Peyer's patch (tissue), 4 donors: ENCODE results near the gene WWOX. TPM values are rescaled to one million over a fixed set of nuclear protein-coding genes. Genes with fewer than 3 reads are reported as not detected.

Source experiments
- DNase-seq, 3 donors: peaks; one replicate each; pipeline ENCODE4 v3.0.0-alpha.2; 2017 to 2019
- H3K27ac ChIP-seq, 4 donors: fragments of 200-600 bp; sonication (generic); one replicate each; pipeline ENCODE4 v1.5.1; 2016 to 2019
- H3K27me3 ChIP-seq, 2 donors: fragments of 200-600 bp; sonication (generic); one replicate each; pipeline ENCODE4 v1.5.1; 2019
- H3K36me3 ChIP-seq, 3 donors: fragments of 200-600 bp; sonication (generic); one replicate each; pipeline ENCODE4 v1.5.1; 2016 to 2019
- H3K4me1 ChIP-seq, 4 donors: fragments of 200-600 bp; sonication (generic); one replicate each; pipeline ENCODE4 v1.5.1; 2016 to 2019
- H3K4me3 ChIP-seq, 4 donors: fragments of 200-600 bp; sonication (generic); 1 replicate in 3 of 4; 2 replicates in 1 of 4; pipeline ENCODE4 v1.5.1; 2016 to 2019; ENCODE audit warnings: mild to moderate bottlenecking in 1 of 4
- H3K9me3 ChIP-seq, 4 donors: fragments of 200-600 bp; sonication (generic); one replicate each; pipeline ENCODE4 v1.5.1; 2016 to 2019; ENCODE audit warnings: mild to moderate bottlenecking in 1 of 4
- POLR2A ChIP-seq, 2 donors: fragments of 450-650 bp; IDR thresholded peaks; one replicate each; pipeline ENCODE4 v1.5.1; 2017; ENCODE audit warnings: antibody characterized with exemption in 2 of 2, mild to moderate bottlenecking in 2 of 2, moderate library complexity in 2 of 2
- total RNA-seq, 4 donors: library from RNA; depleted of rRNA; stranded (reverse); fragments of >200 nt; gene quantifications; one replicate each; pipeline ENCODE4 v1.1.0, GENCODE V29; 2016
- TF ChIP-seq, protein P1 (sequence below), 6 experiments: fragments of 450-650 bp in 4 of 6; fragments of 200-600 bp in 2 of 6; sonication (generic) in 1 of 6; IDR thresholded peaks; one replicate each; pipeline ENCODE4 v1.5.1; 2017 to 2019; ENCODE audit warnings: antibody characterized with exemption in 6 of 6, mild to moderate bottlenecking in 3 of 6, moderate library complexity in 1 of 6

The WWOX gene
- total RNA-seq, 4 donors from 2014 or later = 17.3 to 197 (median 57.5) TPM

DNA sequence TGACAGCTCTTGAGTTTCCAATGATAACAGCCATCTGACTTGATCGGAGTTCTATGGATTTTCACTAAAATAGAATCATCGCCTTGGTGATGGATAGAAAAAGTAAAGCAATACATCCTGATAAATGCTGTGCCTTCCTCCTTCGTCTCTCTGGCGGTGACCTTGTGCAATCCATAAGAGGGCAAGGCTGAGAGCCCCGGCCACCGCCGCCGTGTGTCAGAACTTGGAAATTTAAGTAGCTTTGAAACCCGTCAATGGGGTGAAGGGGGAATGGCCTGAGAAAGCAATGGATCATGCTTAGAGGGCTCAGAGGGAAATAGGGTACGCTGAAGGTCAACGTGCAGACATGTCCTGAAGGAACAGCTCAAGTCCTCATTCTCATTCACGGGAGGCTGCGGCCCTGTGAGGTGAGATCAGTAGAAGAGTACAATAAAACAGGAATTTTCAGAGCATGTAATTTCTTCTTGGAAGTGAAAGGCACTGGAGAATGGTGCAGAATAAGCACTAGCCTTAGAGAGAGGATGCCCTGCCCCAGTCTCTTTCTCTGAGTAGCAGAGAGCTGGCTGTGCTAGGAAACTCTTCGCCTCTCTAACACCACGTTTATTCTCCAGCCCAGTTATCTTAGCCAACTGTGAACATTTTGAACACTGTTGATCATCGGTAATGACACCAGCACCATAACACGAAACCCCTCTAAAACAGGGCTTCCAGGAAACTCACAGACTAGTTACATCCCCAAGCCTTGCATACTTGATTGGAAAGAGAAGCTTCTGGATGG lies 573.5 kb downstream of the WWOX start:
- H3K4me3 ChIP-seq = no peak overlapping the region
- no peaks in the 10 kb centered on the region for H3K9me3 ChIP-seq
- no peak for DNase-seq
- no peaks in the 10 kb centered on the region for H3K4me1 ChIP-seq
- H3K36me3 ChIP-seq = no peaks in the 10 kb centered on the region
- H3K27me3 ChIP-seq = no peaks in the 10 kb centered on the region
- peak overlapping the region in 1 of 4 donors; percentile 12 for H3K27ac ChIP-seq
- TF ChIP-seq, protein P1, sequence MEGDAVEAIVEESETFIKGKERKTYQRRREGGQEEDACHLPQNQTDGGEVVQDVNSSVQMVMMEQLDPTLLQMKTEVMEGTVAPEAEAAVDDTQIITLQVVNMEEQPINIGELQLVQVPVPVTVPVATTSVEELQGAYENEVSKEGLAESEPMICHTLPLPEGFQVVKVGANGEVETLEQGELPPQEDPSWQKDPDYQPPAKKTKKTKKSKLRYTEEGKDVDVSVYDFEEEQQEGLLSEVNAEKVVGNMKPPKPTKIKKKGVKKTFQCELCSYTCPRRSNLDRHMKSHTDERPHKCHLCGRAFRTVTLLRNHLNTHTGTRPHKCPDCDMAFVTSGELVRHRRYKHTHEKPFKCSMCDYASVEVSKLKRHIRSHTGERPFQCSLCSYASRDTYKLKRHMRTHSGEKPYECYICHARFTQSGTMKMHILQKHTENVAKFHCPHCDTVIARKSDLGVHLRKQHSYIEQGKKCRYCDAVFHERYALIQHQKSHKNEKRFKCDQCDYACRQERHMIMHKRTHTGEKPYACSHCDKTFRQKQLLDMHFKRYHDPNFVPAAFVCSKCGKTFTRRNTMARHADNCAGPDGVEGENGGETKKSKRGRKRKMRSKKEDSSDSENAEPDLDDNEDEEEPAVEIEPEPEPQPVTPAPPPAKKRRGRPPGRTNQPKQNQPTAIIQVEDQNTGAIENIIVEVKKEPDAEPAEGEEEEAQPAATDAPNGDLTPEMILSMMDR (IDR thresholded peaks at IDR 0.05) = no peak
- no peak for TF ChIP-seq POLR2A (IDR thresholded peaks at IDR 0.05)

DNA sequence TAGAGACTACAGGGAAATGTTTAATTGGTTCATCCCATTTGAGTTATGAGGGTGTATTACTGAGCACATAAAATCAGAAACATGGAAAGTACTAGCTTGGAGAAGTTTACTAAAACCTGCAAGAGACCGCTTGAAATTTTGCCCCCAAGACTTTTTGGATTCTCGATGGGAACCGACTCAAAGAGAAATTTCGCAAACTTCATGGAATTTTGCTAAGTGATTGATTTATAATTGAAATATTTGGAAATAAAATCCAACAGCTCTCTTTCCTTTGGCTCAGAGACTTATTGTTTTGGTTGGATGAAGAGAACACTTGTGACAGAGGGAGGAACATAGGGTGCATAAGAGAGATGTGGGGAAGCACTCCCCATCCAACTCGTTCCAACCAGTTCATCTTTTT lies 574.4 kb downstream of the WWOX start:
- H3K36me3 ChIP-seq = no peaks in the 10 kb centered on the region
- no peak for TF ChIP-seq POLR2A (IDR thresholded peaks at IDR 0.05)
- TF ChIP-seq, protein P1 (IDR thresholded peaks at IDR 0.05) = no peak
- no peak overlapping the region for H3K4me3 ChIP-seq
- no peaks in the 10 kb centered on the region for H3K9me3 ChIP-seq
- no peak overlapping the region for H3K27ac ChIP-seq
- no peak for DNase-seq
- H3K27me3 ChIP-seq = no peaks in the 10 kb centered on the region
- no peaks in the 10 kb centered on the region for H3K4me1 ChIP-seq

DNA sequence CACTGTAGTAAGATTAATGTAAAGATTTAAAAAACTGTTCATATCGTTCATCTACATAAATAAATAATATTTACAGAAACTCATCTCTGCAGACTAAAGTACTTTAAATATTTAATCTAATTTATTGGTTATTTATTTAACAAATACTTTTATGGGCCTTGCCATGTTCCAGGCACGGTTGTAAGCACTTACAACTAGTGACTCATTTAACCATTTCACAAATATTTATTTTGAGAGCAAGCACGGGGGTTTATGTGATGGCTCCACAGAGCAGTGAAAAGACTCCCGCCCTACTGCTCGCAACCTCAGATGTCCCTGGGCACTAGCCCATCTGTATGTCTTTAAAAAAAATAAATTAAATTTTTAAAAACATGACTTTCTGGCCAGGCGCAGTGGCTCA lies 575.9 kb downstream of the WWOX start:
- no peaks in the 10 kb centered on the region for H3K27me3 ChIP-seq
- no peak overlapping the region for H3K4me3 ChIP-seq
- H3K9me3 ChIP-seq = no peaks in the 10 kb centered on the region
- DNase-seq = no peak
- H3K27ac ChIP-seq = no peak overlapping the region
- no peak for TF ChIP-seq POLR2A (IDR thresholded peaks at IDR 0.05)
- TF ChIP-seq, protein P1 (IDR thresholded peaks at IDR 0.05) = no peak
- no peaks in the 10 kb centered on the region for H3K4me1 ChIP-seq
- no peaks in the 10 kb centered on the region for H3K36me3 ChIP-seq

DNA sequence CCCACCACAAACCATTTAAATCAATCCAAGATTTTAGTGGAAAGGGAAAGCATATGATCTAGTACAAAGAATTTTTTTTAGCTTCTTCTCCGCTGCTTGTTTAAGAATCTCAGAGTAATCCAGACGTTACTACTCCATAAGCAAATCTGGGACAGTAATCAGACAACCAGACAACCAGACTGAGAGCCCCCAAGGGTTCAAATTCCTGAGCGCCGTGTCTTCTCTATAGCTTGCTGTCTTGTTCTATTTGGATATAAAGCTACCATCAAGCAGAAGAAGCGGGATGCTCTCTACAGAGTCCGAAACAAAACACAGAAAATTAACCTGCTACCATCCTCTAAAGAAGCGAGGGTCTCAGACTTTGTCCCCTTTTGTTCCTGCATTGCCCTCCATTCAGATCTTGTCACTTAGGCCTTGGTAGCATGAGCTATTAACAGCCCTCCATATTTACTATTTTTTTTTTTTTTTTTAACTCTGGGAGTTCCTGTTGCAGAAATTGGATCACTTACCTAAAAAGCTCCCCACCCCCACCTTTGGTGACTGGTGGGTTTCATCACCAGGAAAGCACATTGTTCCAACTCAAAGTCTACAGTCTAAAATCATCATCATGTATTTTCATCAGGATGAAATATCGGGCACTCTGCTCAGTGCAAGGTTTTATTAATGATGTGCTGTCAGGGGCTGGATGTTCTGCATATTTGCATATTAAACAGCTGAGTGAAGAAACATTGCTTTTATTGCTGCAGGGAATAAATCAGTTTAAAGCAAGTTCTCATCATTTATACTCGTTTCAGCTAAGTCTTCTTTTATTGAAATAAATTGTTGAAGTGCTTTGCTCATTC lies 576.7 kb downstream of the WWOX start:
- TF ChIP-seq, protein P1 (IDR thresholded peaks at IDR 0.05) = no peak
- no peak for TF ChIP-seq POLR2A (IDR thresholded peaks at IDR 0.05)
- Histone ChIP-seq H3K27me3 (no peaks in the 10 kb centered on the region), H3K9me3 (no peaks in the 10 kb centered on the region), H3K4me3 (no peak overlapping the region), H3K4me1 (no peaks in the 10 kb centered on the region), H3K27ac (no peak overlapping the region), H3K36me3 (no peaks in the 10 kb centered on the region)
- no peak for DNase-seq

DNA sequence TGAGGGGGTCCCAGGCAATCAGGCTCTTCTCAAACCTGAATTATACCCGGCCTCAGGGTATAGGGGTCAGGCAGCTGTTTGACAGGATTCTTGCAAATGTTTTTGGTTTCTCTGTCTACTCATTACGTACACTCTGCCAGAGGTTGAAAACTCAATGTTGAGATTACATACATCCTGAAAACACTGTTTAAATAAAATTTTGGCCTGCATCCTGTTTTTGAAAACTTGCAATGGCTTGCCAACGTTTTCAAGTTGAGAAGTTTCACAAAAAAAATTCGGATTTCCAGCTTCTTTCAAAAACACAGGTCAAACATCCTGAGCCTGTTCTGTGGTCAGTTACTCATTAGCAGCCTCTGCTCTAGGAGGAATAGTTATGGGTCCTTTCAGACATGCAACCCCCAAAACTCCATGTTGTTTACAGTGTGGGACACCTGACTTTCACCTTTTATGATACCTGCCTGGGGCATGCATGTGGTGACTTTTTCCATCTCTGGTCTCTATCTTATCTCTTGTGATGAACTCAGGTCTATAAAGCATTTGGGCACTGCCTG lies 577.8 kb downstream of the WWOX start:
- H3K36me3 ChIP-seq = no peaks in the 10 kb centered on the region
- no peak for TF ChIP-seq POLR2A (IDR thresholded peaks at IDR 0.05)
- TF ChIP-seq, protein P1 (IDR thresholded peaks at IDR 0.05) = no peak
- no peaks in the 10 kb centered on the region for H3K9me3 ChIP-seq
- DNase-seq = no peak
- no peak overlapping the region for H3K4me3 ChIP-seq
- H3K27me3 ChIP-seq = no peaks in the 10 kb centered on the region
- no peaks in the 10 kb centered on the region for H3K4me1 ChIP-seq
- H3K27ac ChIP-seq = no peak overlapping the region
